NCI-H2227 (cell line): ENCODE results near the gene LY6G6D.

Experiments used
- DNase-seq: peaks from one replicate; lab custom pipeline; 2025; ENCODE audit not compliant: unreplicated experiment; lab: John Stamatoyannopoulos, UW

The LY6G6D gene

GRCh38 chr6:31762356-31762755, 47.2 kb downstream of the LY6G6D start, which contains the start of gene SAPCD1:
Gene SAPCD1, plus strand, starts transcription at chr6:31762656. Its CDS starts 399 bp downstream, at chr6:31763055.
- no peak for DNase-seq

- DNase-seq = no peak
Measured at GRCh38 chr6:31762878-31763618, 47.9 kb downstream of the LY6G6D start.

DNA sequence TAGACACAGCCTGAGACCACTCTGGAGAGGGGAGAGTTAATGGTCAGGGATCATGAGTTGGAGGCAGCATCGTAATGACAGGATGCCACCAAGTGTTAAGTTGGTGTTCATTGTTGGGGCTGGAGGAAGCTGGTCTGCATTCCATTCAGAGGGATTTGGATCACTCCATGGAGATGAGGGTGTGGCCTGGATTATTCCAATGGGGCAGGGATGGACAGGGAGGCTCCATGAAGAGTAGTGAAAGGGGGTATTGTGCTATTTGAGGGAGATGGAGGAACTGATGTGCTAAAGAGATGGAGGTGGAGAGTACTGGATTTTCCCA, 48.4 kb downstream of the LY6G6D start:
- DNase-seq = no peak

DNA sequence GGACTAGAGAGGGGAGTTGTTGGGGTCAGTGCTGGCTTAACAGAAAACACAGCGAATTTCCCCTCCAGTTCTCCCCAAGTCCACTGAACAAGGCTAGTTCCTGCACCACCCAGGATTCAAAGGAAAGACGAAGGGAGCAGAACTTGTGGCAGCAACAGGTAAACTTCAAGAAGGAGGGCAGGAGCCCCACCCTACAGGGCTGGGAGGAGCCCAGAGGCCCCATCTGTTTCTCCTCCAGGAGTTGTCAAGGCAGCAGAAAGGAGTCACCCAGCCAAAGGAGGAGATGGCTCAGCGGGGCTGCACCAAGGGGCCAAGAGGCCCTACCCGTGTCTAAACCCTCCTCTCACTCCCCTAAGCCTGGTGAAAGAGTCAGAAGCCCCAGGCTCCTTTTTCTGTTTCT, 49.0 kb downstream of the LY6G6D start:
- no peak for DNase-seq

DNA sequence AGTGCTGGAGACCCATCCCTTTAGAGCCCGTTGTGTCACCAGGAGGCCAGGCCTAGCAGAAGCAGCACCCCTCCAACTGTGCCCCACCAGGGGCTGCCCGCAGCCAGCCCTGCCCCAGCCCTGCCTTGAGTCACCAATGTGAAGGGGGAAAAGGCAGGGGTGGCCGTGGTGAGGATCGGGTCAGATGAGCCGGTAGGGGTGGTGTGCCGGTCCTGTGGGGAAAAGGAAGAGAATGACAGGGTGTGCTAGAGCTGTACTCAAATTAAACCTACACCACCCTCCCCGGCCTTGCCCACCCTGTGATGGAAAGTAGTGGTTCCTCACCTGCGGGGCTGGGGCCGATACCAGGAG, 50.4 kb downstream of the LY6G6D start:
- DNase-seq = no peak

- DNase-seq = no peak
Measured at GRCh38 chr6:31765910-31766794, 51.0 kb downstream of the LY6G6D start.

- DNase-seq = no peak
Measured at GRCh38 chr6:31767096-31767645, 52.0 kb downstream of the LY6G6D start.
